Left ventricle myocardium superior (tissue), 1 donor: Measurements from ENCODE around the gene PRR23E. TPM values are rescaled to one million over a fixed set of nuclear protein-coding genes. Genes with fewer than 3 reads are reported as not detected.

Experiments
- ATAC-seq: fragments of 200-7000 bp; cut with Tn5 transposase; one replicate; pipeline ENCODE4 v1.9.1; 2020; ENCODE audit warnings: mild to moderate bottlenecking, moderate library complexity
- DNase-seq: peaks from one replicate; pipeline ENCODE4 v3.0.0-alpha.2; 2020
- intact Hi-C: fragments of 100-400 bp; cut with micrococcal nuclease; formaldehyde crosslinking; loops from one replicate; pipeline ENCODE4 v1.11.0; 2022
- total RNA-seq: library from RNA; stranded (reverse); fragmentation: NEBNext Ultra II Directional; extraction: Animal tissue kit (Norgen Biotek cat#: 25700); gene quantifications from one replicate; pipeline ENCODE4 v1.2.1, GENCODE V29; 2021
- donor health status: DM: no; HTN: yes; CAD: no; lungs with severe emphysema.

The PRR23E gene
- total RNA-seq, 1 donor from 2014 or later: not detected

DNA sequence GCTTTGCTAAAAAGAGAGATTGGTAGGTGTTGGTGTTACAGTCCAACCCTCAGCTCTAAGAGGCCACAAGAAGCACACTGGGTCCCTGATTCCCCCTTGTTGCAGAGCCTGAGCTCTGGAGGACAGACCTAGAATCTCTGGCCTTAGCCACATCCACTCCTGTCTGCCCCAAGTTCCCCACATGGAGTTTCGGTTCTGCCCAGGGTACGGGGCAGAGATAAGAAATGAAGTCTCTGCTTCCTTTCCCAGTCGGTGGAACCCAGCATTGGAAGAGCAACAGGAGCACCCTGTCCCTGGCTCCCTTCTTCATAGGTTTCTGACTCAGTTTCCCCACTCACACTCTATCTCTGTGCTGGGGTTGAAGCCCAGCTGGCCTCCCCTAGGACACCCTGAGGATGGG, 13.2 kb downstream of the PRR23E start:
- ATAC-seq (no peak), DNase-seq (no peak)
- intact Hi-C loops: no loop called here

GRCh38 chr3:127206611-127207516, 13.9 kb downstream of the PRR23E start:
- ATAC-seq (no peak), DNase-seq (no peak)
- intact Hi-C loops: no loop called here

- intact Hi-C loops: no loop called here
- ATAC-seq (no peak), DNase-seq (no peak)
Observed at GRCh38 chr3:127207727-127208482, 15.0 kb downstream of the PRR23E start.

DNA sequence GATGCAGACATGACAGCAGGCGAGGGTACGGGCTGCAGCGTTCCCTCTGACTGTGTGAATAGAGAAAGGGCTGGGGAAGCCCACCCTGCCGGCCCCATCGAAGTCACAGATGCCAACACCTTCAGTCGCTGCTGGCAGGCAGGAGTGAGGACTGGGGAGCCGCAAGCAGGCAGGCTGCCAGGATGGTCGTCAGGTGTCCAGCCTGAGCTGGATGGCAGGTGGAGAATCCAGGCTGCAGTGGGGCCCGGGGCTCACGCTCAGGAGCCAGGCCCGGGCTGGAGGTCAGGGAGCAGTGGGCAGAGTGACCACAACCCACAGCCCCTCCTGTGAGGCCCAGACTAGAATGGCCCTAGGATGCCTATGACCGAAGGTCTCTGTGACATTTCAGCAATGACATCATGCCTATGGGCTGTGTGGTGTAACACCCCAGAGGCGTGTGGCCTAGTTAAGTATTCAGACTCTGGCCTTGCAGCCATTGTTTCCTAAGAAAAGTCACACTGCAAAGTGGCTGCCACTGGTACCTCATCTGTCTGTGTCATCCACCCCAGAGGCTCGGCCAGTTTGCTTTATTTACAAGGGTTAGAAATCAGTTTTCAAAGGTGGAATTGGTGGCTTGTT, 15.7 kb downstream of the PRR23E start:
- ATAC-seq (no peak), DNase-seq (no peak)
- intact Hi-C loops: no loop called here

GRCh38 chr3:127209155-127209839, 16.4 kb downstream of the PRR23E start:
- ATAC-seq (no peak), DNase-seq (no peak)
- intact Hi-C loops: no loop called here

DNA sequence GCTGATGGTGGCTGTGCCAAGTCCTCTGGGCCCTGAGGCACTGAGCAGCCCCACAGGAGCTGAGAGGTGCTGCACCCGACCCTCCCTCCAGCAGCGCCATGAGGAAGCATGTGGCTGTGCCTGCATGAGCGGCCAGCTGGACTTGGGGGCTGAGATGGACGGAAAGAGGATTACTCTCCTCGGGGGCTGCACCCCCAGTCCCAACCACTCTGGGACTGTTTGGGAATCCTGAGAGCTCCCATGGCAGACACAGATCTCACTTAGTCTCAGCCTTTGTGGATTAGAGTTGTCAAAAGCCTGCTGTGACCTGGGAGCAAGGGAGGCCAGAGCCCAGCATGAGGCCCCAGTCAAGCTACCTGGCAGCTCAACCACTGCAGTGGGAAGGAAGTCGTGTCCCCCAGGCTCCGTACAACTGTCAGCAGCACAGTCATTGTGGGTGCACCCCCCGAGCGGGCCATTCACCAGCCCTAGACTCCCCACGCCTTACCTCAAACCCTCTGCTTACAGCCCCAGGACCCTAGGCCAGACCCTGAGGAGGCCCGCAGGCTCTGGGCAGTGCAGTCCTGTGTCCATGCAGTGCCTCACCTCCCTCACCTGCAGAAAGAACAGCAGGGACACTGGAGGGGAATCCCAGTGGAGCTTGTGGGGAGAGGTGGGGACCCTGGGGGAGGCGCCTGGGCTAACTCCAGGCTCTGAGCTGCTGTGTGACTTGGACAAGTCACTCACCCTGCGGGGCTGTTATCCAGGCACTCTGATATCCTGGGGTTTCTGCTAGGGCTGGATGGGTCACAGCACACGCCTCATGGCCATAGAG, 17.1 kb downstream of the PRR23E start:
- ATAC-seq (no peak), DNase-seq (no peak)

GRCh38 chr3:127210654-127210943, 17.7 kb downstream of the PRR23E start:
- ATAC-seq (no peak), DNase-seq (no peak)
- intact Hi-C loops: no loop called here

More for the DNA sequence above, 17.1 kb downstream of the PRR23E start:
- intact Hi-C loops: no loop called here

DNA sequence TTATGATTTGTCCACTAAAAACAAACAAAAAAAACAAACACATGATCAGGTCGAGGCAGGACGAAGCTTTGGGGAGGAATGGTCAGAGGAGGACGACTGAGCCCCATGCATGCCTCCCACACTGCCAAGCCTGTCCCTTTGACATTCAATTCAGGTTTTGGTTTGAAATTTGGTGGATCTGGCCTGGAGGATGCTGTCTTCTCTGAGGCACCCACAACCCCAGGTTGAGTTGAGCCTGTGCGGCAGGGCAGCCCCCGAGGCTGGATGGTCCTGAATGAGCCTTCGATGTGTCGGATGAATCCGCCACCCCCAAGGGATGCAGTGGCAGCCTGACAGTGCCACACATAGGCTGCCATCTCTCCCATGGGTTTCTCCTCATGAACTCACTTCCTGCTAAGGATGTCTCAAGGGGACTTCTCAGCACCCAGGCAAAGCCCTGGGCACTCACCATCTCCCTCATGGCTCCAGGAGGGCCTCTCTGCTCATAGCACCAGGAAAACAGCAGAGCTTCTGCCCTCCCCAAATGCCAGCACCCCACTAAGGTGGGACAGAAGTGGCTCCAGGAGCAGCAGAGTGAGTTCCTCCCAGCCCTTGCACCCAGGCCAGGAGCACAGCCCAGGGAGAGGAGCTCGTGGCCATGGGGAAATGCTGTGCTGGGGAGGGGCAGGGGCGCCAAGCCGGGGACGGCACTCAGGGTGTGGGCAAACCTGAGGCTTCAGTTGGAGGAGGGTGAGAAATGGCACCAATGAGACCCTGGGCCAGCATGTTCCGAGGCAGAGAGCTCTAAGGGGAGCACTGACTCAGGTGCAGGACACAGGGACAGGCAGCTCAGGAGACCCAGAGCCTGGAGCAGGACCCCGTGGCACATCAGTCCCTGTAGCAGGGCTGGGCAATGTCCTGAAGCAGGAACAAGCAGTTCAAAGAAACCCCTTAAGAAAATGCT, 18.5 kb downstream of the PRR23E start:
- DNase-seq (no peak), ATAC-seq (no peak)
- intact Hi-C loops: no loop called here

- ATAC-seq (no peak), DNase-seq (no peak)
- intact Hi-C loops: no loop called here
Observed at GRCh38 chr3:127212231-127212630, 19.3 kb downstream of the PRR23E start.

GRCh38 chr3:127212711-127213110, 19.8 kb downstream of the PRR23E start:
- intact Hi-C loops: no loop called here
- no peak for ATAC-seq
- DNase-seq: no peak

DNA sequence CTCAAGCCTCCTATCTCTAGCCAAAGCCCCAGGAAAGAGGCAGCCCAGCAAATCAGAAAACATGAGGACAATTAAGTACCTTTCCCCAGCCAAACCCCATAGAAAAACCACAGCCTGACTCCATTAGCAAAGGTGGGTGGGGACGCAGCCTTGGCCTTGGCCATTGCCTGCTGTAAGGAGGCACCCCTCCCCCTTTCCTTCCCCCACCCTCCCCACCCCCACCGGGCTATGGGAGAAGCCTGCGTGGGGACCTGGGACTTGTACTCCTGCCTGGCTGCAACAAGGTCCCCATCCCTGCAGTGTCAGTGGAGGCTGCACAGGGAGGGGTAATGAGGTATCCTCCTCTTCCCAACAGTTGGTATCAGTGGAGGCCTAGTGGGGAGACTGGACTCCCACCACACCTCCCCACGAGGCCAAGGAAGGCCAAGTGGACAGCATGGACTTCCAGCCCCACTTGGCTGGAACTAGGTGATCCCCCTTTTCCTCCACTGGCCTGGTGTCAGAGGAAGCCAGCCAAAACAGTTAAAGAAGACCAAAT, 20.5 kb downstream of the PRR23E start:
- intact Hi-C loops: no loop called here
- ATAC-seq (no peak), DNase-seq (no peak)

GRCh38 chr3:127214975-127215374, 22.0 kb downstream of the PRR23E start:
- ATAC-seq (no peak), DNase-seq (no peak)
- intact Hi-C loops: no loop called here

- DNase-seq: no peak
- no peak for ATAC-seq
- intact Hi-C loops: no loop called here
Observed at GRCh38 chr3:127215714-127216414, 22.9 kb downstream of the PRR23E start.

DNA sequence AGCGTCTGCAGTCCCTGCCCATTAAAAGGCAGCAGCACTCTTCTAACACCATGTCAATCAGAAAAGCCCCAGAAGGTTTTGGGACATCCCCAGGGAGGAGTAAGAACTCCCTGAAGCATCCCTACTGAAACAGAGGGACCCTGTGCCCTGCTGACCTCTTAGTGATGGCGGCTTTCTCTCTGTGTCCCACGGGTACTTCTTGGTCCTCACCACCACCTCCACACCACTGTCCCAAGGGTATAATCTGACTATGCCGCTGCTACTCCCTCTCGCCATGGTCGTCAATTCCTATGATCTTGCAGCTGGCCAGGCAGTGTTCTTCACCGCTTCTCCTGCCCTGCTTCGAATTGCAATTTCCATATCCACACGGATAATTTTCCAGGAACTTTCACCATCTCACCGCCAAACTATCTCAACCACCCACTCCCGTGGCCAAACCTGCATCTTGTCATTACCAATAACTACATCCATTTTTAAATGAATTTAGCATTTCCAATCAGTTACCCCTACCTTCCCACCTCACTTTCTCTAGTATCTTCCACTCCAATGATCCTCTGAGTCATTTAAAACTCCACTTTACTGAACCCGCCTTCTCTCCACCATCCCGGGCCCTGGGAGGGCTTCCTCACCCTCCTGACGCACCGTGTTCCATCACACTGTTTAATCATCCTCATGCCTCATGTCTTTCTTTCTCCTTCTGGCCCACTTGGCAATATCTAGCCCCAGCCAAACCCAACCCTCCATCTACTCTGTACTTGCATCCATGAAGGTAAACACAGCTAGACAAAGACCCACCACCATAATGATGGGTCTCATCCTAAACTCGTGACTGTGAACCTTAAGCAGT, 23.7 kb downstream of the PRR23E start:
- ATAC-seq (no peak), DNase-seq (no peak)
- intact Hi-C loops: no loop called here

- DNase-seq (no peak), ATAC-seq (no peak)
- intact Hi-C loops: no loop called here
Observed at GRCh38 chr3:127217596-127218453, 24.9 kb downstream of the PRR23E start.
